A549 treated with CORT108297 at 1 μM for 4 hours (cell line): ENCODE results near the gene SPR. TPM values are rescaled to one million over a fixed set of nuclear protein-coding genes. Genes with fewer than 3 reads are reported as not detected.

Source experiments
- total RNA-seq: library from RNA; stranded (reverse); fragments of 200-300 nt; extraction: Qiagen RNA extraction; gene quantifications from 5 replicates; pipeline ENCODE4 v1.2.3, GENCODE V29; 2022

SPR gene
- 97.1 to 146 TPM (median 140 TPM) in 5 replicates for total RNA-seq

GRCh38 chr2:72887032-72887739 is at the start of gene SPR:
SPR (plus strand) TSS chr2:72887408; CDS start chr2:72887433, 25 bp downstream.

DNA sequence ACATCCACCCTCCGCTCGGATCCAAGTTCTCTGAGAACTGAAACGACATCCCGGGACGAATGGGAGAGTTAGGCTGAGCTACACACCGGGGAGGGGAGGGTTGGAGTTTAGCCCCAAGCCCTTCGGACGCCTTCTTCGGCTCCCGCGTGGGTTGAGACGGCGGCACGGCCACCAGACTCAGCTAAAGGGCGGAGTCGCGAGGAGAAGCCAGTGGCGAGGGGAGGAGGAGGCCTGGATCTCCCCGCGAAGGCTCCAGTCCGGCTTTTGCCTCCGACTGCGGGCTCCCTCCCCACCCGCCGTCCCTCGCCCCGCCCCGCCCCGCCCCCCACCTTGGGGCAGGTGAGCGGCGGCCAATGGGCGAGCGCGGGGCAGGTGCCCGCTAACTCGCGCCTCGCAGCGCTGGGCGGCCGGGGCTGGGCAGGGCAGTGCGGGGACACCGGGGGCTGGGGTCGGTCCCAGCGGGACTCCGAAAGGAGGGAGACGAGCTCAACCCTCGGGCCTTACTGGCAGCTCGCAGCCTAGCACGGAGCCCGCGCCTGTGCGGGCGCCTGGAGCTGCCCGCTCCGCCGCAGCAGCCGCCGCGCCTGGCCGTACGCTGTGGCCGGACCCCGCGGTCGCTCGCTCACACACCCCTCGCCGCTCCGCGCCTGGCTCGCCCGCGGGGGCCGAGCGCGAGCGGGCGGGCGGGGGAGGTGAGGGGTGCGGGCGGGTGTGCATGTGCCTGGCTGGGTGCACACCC is 30.1 kb downstream of the SPR start, which contains the start of gene EMX1:
Gene EMX1, plus strand, starts transcription at position 382 of the 739 bp plus-strand sequence. Its CDS starts 334 bp downstream, at position 716.

Other genes starting within 250 kb of the SPR start
- 5.7 to 8.6 TPM (median 7.2 TPM) in 5 replicates for gene EXOC6B, start 61.4 kb upstream of the SPR start, total RNA-seq
- gene EMX1, start 30.1 kb downstream of the SPR start, total RNA-seq: 0.09 to 0.38 TPM (median 0.14 TPM) in 3 of 5 replicates, not detected in the others
- 11.5 to 17.1 TPM (median 14.7 TPM) in 5 replicates for gene SFXN5, start 184.3 kb downstream of the SPR start, total RNA-seq
- gene RAB11FIP5, start 225.5 kb downstream of the SPR start, total RNA-seq: 32.2 to 38.0 TPM (median 36.3 TPM) in 5 replicates